Adrenal gland (tissue), 12 donors: ENCODE results near the gene XPR1. TPM values are rescaled to one million over a fixed set of nuclear protein-coding genes. Genes with fewer than 3 reads are reported as not detected.

Experiments used
- DNase-seq, 7 donors: peaks; one replicate each; pipeline ENCODE4 v3.0.0-alpha.2; 2019 to 2020
- H3K27ac ChIP-seq, 5 donors: fragments of 200-600 bp; sonication (generic) in 4 of 5; 1 replicate in 3 of 5; 2 replicates in 2 of 5; pipeline versions ENCODE4 v1.5.1 to v1.8.0; 2016 to 2020; ENCODE audit warnings: mild to moderate bottlenecking in 1 of 5
- H3K27me3 ChIP-seq: fragments of 200-600 bp; 2 replicates; pipeline ENCODE4 v1.8.0; 2021
- H3K36me3 ChIP-seq, 2 donors: fragments of 200-600 bp; replicated peaks in 1 of 2; 1 replicate in 1 of 2; 2 replicates in 1 of 2; pipeline versions ENCODE4 v1.5.1 to v1.8.0; 2018 to 2022
- H3K4me1 ChIP-seq, 2 donors: fragments of 200-600 bp; replicated peaks in 1 of 2; 1 replicate in 1 of 2; 2 replicates in 1 of 2; pipeline versions ENCODE4 v1.5.1 to v1.8.0; 2018 to 2021
- H3K4me3 ChIP-seq, 4 donors: fragments of 200-600 bp; sonication (generic) in 3 of 4; one replicate each; pipeline ENCODE4 v1.5.1; 2016 to 2018
- H3K9me3 ChIP-seq, 3 donors: fragments of 200-600 bp; sonication (generic) in 1 of 3; replicated peaks in 1 of 3; 1 replicate in 2 of 3; 2 replicates in 1 of 3; pipeline versions ENCODE4 v1.5.1 to v1.8.0; 2016 to 2021
- CTCF ChIP-seq, 6 experiments: fragments of 450-650 bp in 4 of 6; fragments of 200-600 bp in 2 of 6; sonication (generic) in 1 of 6; IDR thresholded peaks; 1 replicate in 5 of 6; 2 replicates in 1 of 6; pipeline versions ENCODE4 v1.5.1 to v1.8.0; 2016 to 2021; ENCODE audit warnings: antibody characterized with exemption in 6 of 6, mild to moderate bottlenecking in 2 of 6, moderate library complexity in 1 of 6
- POLR2A ChIP-seq, 2 donors: fragments of 450-650 bp; IDR thresholded peaks; one replicate each; pipeline ENCODE4 v1.6.1; 2017; ENCODE audit warnings: antibody characterized with exemption in 2 of 2, mild to moderate bottlenecking in 2 of 2, moderate library complexity in 1 of 2
- WGBS, 4 donors: extraction: QIAGEN DNeasy Blood & Tissue Kit in 2 of 4; methylation state at CpG; one replicate each; pipeline versions ENCODE4 v1.1.5 to v1.1.7; 2013 to 2017; 5-methylcytosine and 5-hydroxymethylcytosine counted together
- intact Hi-C, 2 donors: fragments of 100-400 bp; cut with DNase I; formaldehyde crosslinking; loops; one replicate each; pipeline versions ENCODE4 v1.14.1 to v1.15.0; 2022 to 2023
- polyA plus RNA-seq, 3 donors: library from polyadenylated mRNA; stranded (reverse); fragments of 200-250 nt in 2 of 3; fragments of 350-450 nt in 1 of 3; fragmentation: Illumina TruSeq in 1 of 3; extraction: RNeasy Lipid Tissue Mini Kit (QIAGEN cat#74804) in 1 of 3; gene quantifications; one replicate each; pipeline ENCODE4 v1.2.3, GENCODE V29; 2013 to 2014
- total RNA-seq, 9 donors: library from RNA; depleted of rRNA in 4 of 9; stranded (reverse); fragments of >200 nt in 4 of 9; fragments of 120-200 nt in 1 of 9; fragmentation: NEBNext Ultra II Directional in 1 of 9; extraction: Animal tissue kit (Norgen Biotek cat#: 25700) in 1 of 9; gene quantifications; one replicate each; pipeline versions ENCODE4 v1.1.0 to v1.2.4, GENCODE V29; 2013 to 2023
- donor health status: healthy with polysubstance abuse.
- donor health status: Bipolar disorder and iron deficiency.
- donor health status: DM: yes; HTN: yes; CAD: no.
- donor health status: DM: no; HTN: no; CAD: no.
- donor health status: DM: no; HTN: no; CAD: no.
- donor health status: DM: yes; HTN: yes; CAD: no.

Gene XPR1
- total and polyA plus RNA-seq, 12 donors: 4.8 to 53.0 (median 24.1) TPM

GRCh38 chr1:180924939-180925338 lies 293.1 kb downstream of the XPR1 start:
- H3K27ac ChIP-seq: no peak overlapping the region
- no peaks in the 10 kb centered on the region for H3K27me3 ChIP-seq
- H3K9me3 ChIP-seq: no peaks in the 10 kb centered on the region
- WGBS, 4 donors: 76 to 93% (median 89%) methylated on average over 2 of the region's 2 CpGs
- intact Hi-C loops: no loop called here
- peaks cover 0 to 20% of the 10 kb centered on the region in 2 donors for H3K4me1 ChIP-seq
- H3K4me3 ChIP-seq: no peak overlapping the region
- no peaks in the 10 kb centered on the region for H3K36me3 ChIP-seq
- TF ChIP-seq POLR2A (IDR thresholded peaks at IDR 0.05): no peak
- TF ChIP-seq CTCF (IDR thresholded peaks at IDR 0.05): no peak
- no peak for DNase-seq

GRCh38 chr1:180925471-180926051 lies 293.7 kb downstream of the XPR1 start:
- WGBS, 4 donors: 36 to 48% (median 39%) methylated on average over 2 to 7 of the region's 7 CpGs
- peaks cover 0 to 20% of the 10 kb centered on the region in 2 donors for H3K4me1 ChIP-seq

GRCh38 chr1:180926164-180926981 lies 294.6 kb downstream of the XPR1 start:
- Histone ChIP-seq H3K9me3 (no peaks in the 10 kb centered on the region), H3K36me3 (no peaks in the 10 kb centered on the region), H3K4me1 (peaks cover 0 to 20% of the 10 kb centered on the region in 2 donors), H3K4me3 (no peak overlapping the region), H3K27me3 (no peaks in the 10 kb centered on the region), H3K27ac (peak overlapping the region in 2 of 5 donors; percentile 66 to 73)
- peak in 5 of 7 donors; percentile 20 to 86 (median 38) for DNase-seq
- TF ChIP-seq POLR2A (IDR thresholded peaks at IDR 0.05): no peak
- TF ChIP-seq CTCF (IDR thresholded peaks at IDR 0.05): no peak
- intact Hi-C loops: no loop called here
- 38 to 57% (median 47%) methylated on average over 2 to 14 of the region's 14 CpGs for WGBS, 4 donors

More at GRCh38 chr1:180925471-180926051, 293.7 kb downstream of the XPR1 start:
- peak overlapping the region in 1 of 5 donors; percentile 66 for H3K27ac ChIP-seq
- TF ChIP-seq POLR2A (IDR thresholded peaks at IDR 0.05) (no peak), CTCF (IDR thresholded peaks at IDR 0.05) (no peak)
- intact Hi-C loops: no loop called here
- H3K4me3 ChIP-seq: no peak overlapping the region
- H3K36me3 ChIP-seq: no peaks in the 10 kb centered on the region
- H3K9me3 ChIP-seq: no peaks in the 10 kb centered on the region
- H3K27me3 ChIP-seq: no peaks in the 10 kb centered on the region
- no peak for DNase-seq

- Histone ChIP-seq H3K27ac (peak overlapping the region in 1 of 5 donors; percentile 66), H3K36me3 (no peaks in the 10 kb centered on the region), H3K4me3 (no peak overlapping the region), H3K4me1 (peaks cover 0 to 24% of the 10 kb centered on the region in 2 donors), H3K9me3 (no peaks in the 10 kb centered on the region), H3K27me3 (no peaks in the 10 kb centered on the region)
- DNase-seq: peak in 1 of 7 donors; percentile 80
- no peak for TF ChIP-seq POLR2A (IDR thresholded peaks at IDR 0.05)
- no peak for TF ChIP-seq CTCF (IDR thresholded peaks at IDR 0.05)
- intact Hi-C loops: no loop called here
- 55 to 58% (median 55%) methylated on average over 5 to 13 of the region's 13 CpGs; no CpG with 5 or more reads in 1 of the 4 donors for WGBS, 4 donors
These were observed 295.5 kb downstream of the XPR1 start for GRCh38 chr1:180927348-180927747.
